Gastrocnemius medialis (tissue), 4 donors: ENCODE data around the gene TNFRSF12A. TPM values are rescaled to one million over a fixed set of nuclear protein-coding genes. Genes with fewer than 3 reads are reported as not detected.

Source experiments
- ATAC-seq, 2 donors: fragments of 150-250 bp; one replicate each; pipeline ENCODE4 v1.9.1; 2016
- DNase-seq, 2 donors: peaks; one replicate each; pipeline ENCODE4 v3.0.0-alpha.2; 2019
- H3K27ac ChIP-seq, 4 donors: fragments of 200-600 bp; sonication (generic); 1 replicate in 1 of 4; 2 replicates in 3 of 4; pipeline ENCODE4 v1.5.1; 2016 to 2018; ENCODE audit warnings: mild to moderate bottlenecking in 2 of 4, moderate library complexity in 1 of 4
- H3K27me3 ChIP-seq, 3 donors: fragments of 200-600 bp; sonication (generic) in 2 of 3; 1 replicate in 1 of 3; 2 replicates in 2 of 3; pipeline versions ENCODE4 v1.5.1 to v1.6.0; 2016 to 2019; ENCODE audit warnings: mild to moderate bottlenecking in 1 of 3, moderate library complexity in 1 of 3
- H3K36me3 ChIP-seq, 2 donors: fragments of 200-600 bp; sonication (generic) in 1 of 2; one replicate each; pipeline ENCODE4 v1.5.1; 2017 to 2018
- H3K4me1 ChIP-seq, 2 donors: fragments of 200-600 bp; sonication (generic) in 1 of 2; one replicate each; pipeline ENCODE4 v1.5.1; 2016 to 2017; ENCODE audit warnings: mild to moderate bottlenecking in 2 of 2
- H3K4me3 ChIP-seq, 4 donors: fragments of 200-600 bp; sonication (generic) in 3 of 4; 1 replicate in 1 of 4; 2 replicates in 3 of 4; pipeline ENCODE4 v1.5.1; 2016 to 2019; ENCODE audit warnings: mild to moderate bottlenecking in 2 of 4
- H3K9me3 ChIP-seq, 3 donors: fragments of 200-600 bp; sonication (generic) in 2 of 3; 1 replicate in 1 of 3; 2 replicates in 2 of 3; pipeline ENCODE4 v1.5.1; 2016 to 2019
- CTCF ChIP-seq, 5 experiments: fragments of 450-650 bp in 3 of 5; fragments of 200-600 bp in 2 of 5; sonication (generic) in 2 of 5; IDR thresholded peaks in 4 of 5; conservative IDR thresholded peaks in 1 of 5; 1 replicate in 4 of 5; 2 replicates in 1 of 5; pipeline ENCODE4 v1.5.1; 2016 to 2019; ENCODE audit warnings: antibody characterized with exemption in 5 of 5, mild to moderate bottlenecking in 3 of 5, moderate library complexity in 3 of 5
- POLR2A ChIP-seq, 2 donors: fragments of 450-650 bp; IDR thresholded peaks; one replicate each; pipeline ENCODE4 v1.6.1; 2017; ENCODE audit warnings: antibody characterized with exemption in 2 of 2, mild to moderate bottlenecking in 2 of 2, moderate library complexity in 2 of 2
- in situ Hi-C, 4 donors: fragments of 200-750 bp; cut with MboI; loops; one replicate each; pipeline versions ENCODE4 v1.15.0 to v1.8.0; 2017; ENCODE audit warnings: low sequenced_read_pairs in 4 of 4
- intact Hi-C: fragments of 100-400 bp; cut with DNase I; formaldehyde crosslinking; loops from one replicate; pipeline ENCODE4 v1.15.1; 2023; ENCODE audit warnings: low total_unique reads
- total RNA-seq, 4 donors: library from RNA; depleted of rRNA; stranded (reverse); fragments of >200 nt; gene quantifications; one replicate each; pipeline versions ENCODE4 v1.1.0 to v1.2.3, GENCODE V29; 2016

The TNFRSF12A gene
- total RNA-seq, 4 donors from 2014 or later: 34.0 to 161 (median 85.5) TPM

GRCh38 chr16:3022684-3023414, 2.7 kb downstream of the TNFRSF12A start:
- H3K27ac ChIP-seq: peak overlapping the region; percentile 96 to 100 (median 98)
- peaks cover 0 to 19% of the 10 kb centered on the region in 2 donors for H3K36me3 ChIP-seq
- intact Hi-C loops: loop anchor here (2.0 to 5.0 kb wide), 3 partner anchors 110 to 976 kb away; partner anchors contain the start of genes NTHL1, TSC2 and ZNF263
- H3K27me3 ChIP-seq: peaks cover 7 to 15% (median 10%) of the 10 kb centered on the region in 3 donors
- ATAC-seq: peak; percentile 8 to 15
- no peaks in the 10 kb centered on the region for H3K9me3 ChIP-seq
- in situ Hi-C loops: no loop called here
- peak; percentile 41 to 79 for DNase-seq
- peak overlapping the region; percentile 71 to 99 (median 82) for H3K4me3 ChIP-seq
- peaks cover 32 to 55% of the 10 kb centered on the region in 2 donors for H3K4me1 ChIP-seq
- TF ChIP-seq POLR2A (IDR thresholded peaks at IDR 0.05): peak in 1 of 2 donors; percentile 9
- TF ChIP-seq CTCF (IDR thresholded peaks at IDR 0.05 in 4 of 5, conservative IDR thresholded peaks at IDR 0.05 in 1 of 5): no peak

DNA sequence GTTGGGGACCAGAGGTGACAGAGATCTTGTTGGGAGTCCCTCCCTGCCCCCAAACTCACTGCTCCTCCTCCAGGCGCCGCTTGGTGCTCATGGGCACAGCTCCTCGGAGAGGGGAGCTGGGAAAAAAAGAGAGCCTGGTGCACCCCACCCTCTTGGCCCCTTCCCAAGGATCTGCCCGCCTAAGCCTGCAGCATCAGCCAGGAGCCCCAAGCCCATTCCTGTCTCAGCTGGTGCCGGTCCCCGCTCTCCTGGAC, 3.2 kb downstream of the TNFRSF12A start:
- H3K27me3 ChIP-seq: peaks cover 4 to 10% (median 5%) of the 10 kb centered on the region in 3 donors
- no peak for ATAC-seq

GRCh38 chr16:3023669-3024478, 3.7 kb downstream of the TNFRSF12A start, which contains the start of the genes HCFC1R1 and THOC6:
Gene HCFC1R1, minus strand, starts transcription at chr16:3023942. Its CDS starts 1 bp downstream, at chr16:3023941.
Gene THOC6, plus strand, starts transcription at chr16:3024035. Its CDS starts 292 bp downstream, at chr16:3024327.
- peak; percentile 81 to 83 for TF ChIP-seq POLR2A (IDR thresholded peaks at IDR 0.05)
- no peak for TF ChIP-seq CTCF (IDR thresholded peaks at IDR 0.05 in 4 of 5, conservative IDR thresholded peaks at IDR 0.05 in 1 of 5)
- H3K27me3 ChIP-seq: peaks cover 1 to 8% (median 2%) of the 10 kb centered on the region in 3 donors
- H3K4me3 ChIP-seq: peak within 1 kb of the TSS; percentile 71 to 99 (median 82)
- H3K4me1 ChIP-seq: peaks cover 32 to 62% of the 10 kb centered on the region in 2 donors
- ATAC-seq (peak; percentile 46 to 60), DNase-seq (peak; percentile 96 to 97)
- peak within 1 kb of the TSS; percentile 96 to 100 (median 98) for H3K27ac ChIP-seq
- H3K36me3 ChIP-seq: peaks cover 0 to 19% of the 10 kb centered on the region in 2 donors
- in situ Hi-C loops: no loop called here
- intact Hi-C loops: loop anchor here (2.0 to 5.0 kb wide), 3 partner anchors 111 to 977 kb away; partner anchors contain the start of genes NTHL1, TSC2 and ZNF263
- H3K9me3 ChIP-seq: no peaks in the 10 kb centered on the region

More for the DNA sequence above, 3.2 kb downstream of the TNFRSF12A start:
- Histone ChIP-seq H3K4me3 (peak overlapping the region; percentile 71 to 99 (median 82)), H3K27ac (peak overlapping the region; percentile 96 to 100 (median 98)), H3K9me3 (no peaks in the 10 kb centered on the region), H3K4me1 (peaks cover 32 to 59% of the 10 kb centered on the region in 2 donors), H3K36me3 (peaks cover 0 to 19% of the 10 kb centered on the region in 2 donors)
- TF ChIP-seq POLR2A (IDR thresholded peaks at IDR 0.05) (no peak), CTCF (IDR thresholded peaks at IDR 0.05 in 4 of 5, conservative IDR thresholded peaks at IDR 0.05 in 1 of 5) (no peak)
- peak in 1 of 2 donors; percentile 53 for DNase-seq
- in situ Hi-C loops (no loop called here), intact Hi-C loops (loop anchor here (2.0 to 5.0 kb wide), 3 partner anchors 111 to 976 kb away; partner anchors contain the start of genes NTHL1, TSC2 and ZNF263)

- in situ Hi-C loops (no loop called here), intact Hi-C loops (no loop called here)
- Histone ChIP-seq H3K36me3 (peaks cover 0 to 19% of the 10 kb centered on the region in 2 donors), H3K27me3 (peaks cover 16 to 17% (median 16%) of the 10 kb centered on the region in 3 donors), H3K4me1 (peaks cover 32 to 56% of the 10 kb centered on the region in 2 donors), H3K27ac (no peak overlapping the region), H3K4me3 (no peak overlapping the region), H3K9me3 (no peaks in the 10 kb centered on the region)
- DNase-seq: no peak
- no peak for ATAC-seq
- TF ChIP-seq POLR2A (IDR thresholded peaks at IDR 0.05) (no peak), CTCF (IDR thresholded peaks at IDR 0.05 in 4 of 5, conservative IDR thresholded peaks at IDR 0.05 in 1 of 5) (no peak)
Measured at GRCh38 chr16:3025032-3026002, 5.1 kb downstream of the TNFRSF12A start.
